ENCODE results near the gene GPRC5D. TPM values are rescaled to one million over a fixed set of nuclear protein-coding genes. Genes with fewer than 3 reads are reported as not detected.

GPRC5D gene
- total RNA-seq, 1 donor from 2014 or later: 0.35 TPM

- intact Hi-C loops (cut with micrococcal nuclease): no loop called here
- DNase-seq (no peak), ATAC-seq (ENCODE audit: low read depth) (no peak)
- Mint-ChIP-seq H3K9me3 (no peaks in the 10 kb centered on the region), H3K4me1 (no peaks in the 10 kb centered on the region), H3K27me3 (peaks cover 8% of the 10 kb centered on the region), H3K36me3 (ENCODE audit: low read depth) (no peaks in the 10 kb centered on the region), H3K27ac (no peak overlapping the region), H3K4me3 (no peak overlapping the region)
- POLR2A ChIA-PET: no interaction called here
- CTCF ChIA-PET: no interaction called here
- no peak for TF ChIP-seq CTCF (IDR thresholded peaks at IDR 0.05)
Observed at GRCh38 chr12:12933742-12934141, 18.2 kb downstream of the GPRC5D start.

- H3K9me3 Mint-ChIP-seq: no peaks in the 10 kb centered on the region
- H3K4me1 Mint-ChIP-seq: no peaks in the 10 kb centered on the region
- intact Hi-C loops (cut with micrococcal nuclease): no loop called here
- no peak overlapping the region for H3K4me3 Mint-ChIP-seq
- no peak overlapping the region for H3K27ac Mint-ChIP-seq
- ChIA-PET POLR2A (no interaction called here), CTCF (no interaction called here)
- H3K27me3 Mint-ChIP-seq: peaks cover 7% of the 10 kb centered on the region
- no peak for TF ChIP-seq CTCF (IDR thresholded peaks at IDR 0.05)
- H3K36me3 Mint-ChIP-seq (ENCODE audit: low read depth): no peaks in the 10 kb centered on the region
- ATAC-seq (ENCODE audit: low read depth) (no peak), DNase-seq (no peak)
Observed at GRCh38 chr12:12930633-12931219, 21.2 kb downstream of the GPRC5D start.

GRCh38 chr12:12929696-12930095, 22.3 kb downstream of the GPRC5D start:
- Mint-ChIP-seq H3K27ac (no peak overlapping the region), H3K27me3 (peaks cover 9% of the 10 kb centered on the region), H3K4me1 (no peaks in the 10 kb centered on the region), H3K9me3 (no peaks in the 10 kb centered on the region), H3K36me3 (ENCODE audit: low read depth) (no peaks in the 10 kb centered on the region), H3K4me3 (no peak overlapping the region)
- no peak for TF ChIP-seq CTCF (IDR thresholded peaks at IDR 0.05)
- no peak for DNase-seq
- no peak for ATAC-seq (ENCODE audit: low read depth)
- POLR2A ChIA-PET: no interaction called here
- intact Hi-C loops (cut with micrococcal nuclease): no loop called here
- CTCF ChIA-PET: no interaction called here

GRCh38 chr12:12927211-12928079, 24.5 kb downstream of the GPRC5D start:
- ChIA-PET CTCF (no interaction called here), POLR2A (no interaction called here)
- Mint-ChIP-seq H3K27ac (no peak overlapping the region), H3K36me3 (ENCODE audit: low read depth) (no peaks in the 10 kb centered on the region), H3K4me3 (no peak overlapping the region), H3K4me1 (no peaks in the 10 kb centered on the region), H3K9me3 (no peaks in the 10 kb centered on the region), H3K27me3 (peaks cover 11% of the 10 kb centered on the region)
- intact Hi-C loops (cut with micrococcal nuclease): no loop called here
- DNase-seq: no peak
- no peak for TF ChIP-seq CTCF (IDR thresholded peaks at IDR 0.05)
- ATAC-seq (ENCODE audit: low read depth): no peak

GRCh38 chr12:12926571-12927071, 25.3 kb downstream of the GPRC5D start:
- Mint-ChIP-seq H3K4me1 (no peaks in the 10 kb centered on the region), H3K36me3 (ENCODE audit: low read depth) (no peaks in the 10 kb centered on the region), H3K27me3 (peaks cover 11% of the 10 kb centered on the region), H3K4me3 (no peak overlapping the region), H3K9me3 (no peaks in the 10 kb centered on the region), H3K27ac (no peak overlapping the region)
- no peak for DNase-seq
- intact Hi-C loops (cut with micrococcal nuclease): no loop called here
- ChIA-PET POLR2A (no interaction called here), CTCF (no interaction called here)
- TF ChIP-seq CTCF (IDR thresholded peaks at IDR 0.05): no peak
- no peak for ATAC-seq (ENCODE audit: low read depth)

Measured in activated B cell treated with CpG ODN at 0.5 μM for 24 hours (primary cell).